GM04504 (cell line): ENCODE measurements around the gene CCN2.

Experiments
- DNase-seq: peaks from one replicate; pipeline ENCODE4 v3.0.0-alpha.2; 2012; ENCODE audit warnings: low read depth

CCN2 gene, protein sequence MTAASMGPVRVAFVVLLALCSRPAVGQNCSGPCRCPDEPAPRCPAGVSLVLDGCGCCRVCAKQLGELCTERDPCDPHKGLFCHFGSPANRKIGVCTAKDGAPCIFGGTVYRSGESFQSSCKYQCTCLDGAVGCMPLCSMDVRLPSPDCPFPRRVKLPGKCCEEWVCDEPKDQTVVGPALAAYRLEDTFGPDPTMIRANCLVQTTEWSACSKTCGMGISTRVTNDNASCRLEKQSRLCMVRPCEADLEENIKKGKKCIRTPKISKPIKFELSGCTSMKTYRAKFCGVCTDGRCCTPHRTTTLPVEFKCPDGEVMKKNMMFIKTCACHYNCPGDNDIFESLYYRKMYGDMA

DNA sequence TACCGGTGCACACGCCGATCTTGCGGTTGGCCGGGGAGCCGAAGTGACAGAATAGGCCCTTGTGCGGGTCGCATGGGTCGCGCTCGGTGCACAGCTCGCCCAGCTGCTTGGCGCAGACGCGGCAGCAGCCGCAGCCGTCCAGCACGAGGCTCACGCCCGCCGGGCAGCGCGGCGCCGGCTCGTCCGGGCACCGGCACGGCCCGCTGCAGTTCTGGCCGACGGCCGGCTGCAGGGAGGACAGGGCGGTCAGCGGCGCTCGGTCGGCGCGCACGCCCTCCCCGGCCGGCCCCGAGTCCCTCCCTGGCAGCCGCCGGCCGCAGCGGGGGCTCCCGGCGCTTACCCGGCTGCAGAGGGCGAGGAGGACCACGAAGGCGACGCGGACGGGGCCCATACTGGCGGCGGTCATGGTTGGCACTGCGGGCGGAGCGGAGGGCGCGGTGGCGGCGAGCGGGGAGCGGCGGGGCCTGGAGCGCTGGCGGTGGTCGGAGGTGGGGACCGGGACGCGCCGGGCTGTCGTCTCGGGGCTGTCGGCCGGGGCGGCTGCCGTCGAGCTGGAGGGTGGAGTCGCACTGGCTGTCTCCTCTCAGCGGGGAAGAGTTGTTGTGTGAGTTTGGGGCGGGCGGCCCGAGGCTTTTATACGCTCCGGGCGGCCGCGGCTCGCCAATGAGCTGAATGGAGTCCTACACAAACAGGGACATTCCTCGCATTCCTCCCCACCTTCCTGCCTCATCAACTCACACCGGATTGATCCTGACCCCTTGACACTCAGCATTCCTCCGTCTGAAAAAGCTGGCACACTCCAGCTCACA lies at the start of gene CCN2:
TSS of gene CCN2 (minus strand) at position 606 of the 809 bp plus-strand sequence. CDS start at position 406, 200 bp downstream.
- peak; percentile 98 for DNase-seq

DNA sequence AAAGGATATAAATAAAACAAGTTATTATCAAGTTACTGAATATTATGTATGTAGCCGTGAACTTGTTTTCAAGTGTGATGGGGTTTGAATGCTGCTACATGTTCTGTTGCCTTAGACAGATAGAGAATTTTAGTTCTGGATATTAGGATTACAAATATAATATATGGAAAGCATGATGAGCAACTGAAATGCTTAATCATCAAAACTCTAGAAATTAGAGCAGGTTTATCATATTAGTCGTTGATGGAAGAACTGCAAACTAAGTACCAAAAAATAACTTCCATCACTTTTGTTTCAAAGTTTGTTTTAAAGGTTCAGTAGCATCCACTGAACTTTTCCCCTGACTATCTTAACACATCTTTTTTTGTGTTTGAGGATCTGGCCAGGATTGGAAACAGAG lies 49.1 kb upstream of the CCN2 start:
- no peak for DNase-seq

DNA sequence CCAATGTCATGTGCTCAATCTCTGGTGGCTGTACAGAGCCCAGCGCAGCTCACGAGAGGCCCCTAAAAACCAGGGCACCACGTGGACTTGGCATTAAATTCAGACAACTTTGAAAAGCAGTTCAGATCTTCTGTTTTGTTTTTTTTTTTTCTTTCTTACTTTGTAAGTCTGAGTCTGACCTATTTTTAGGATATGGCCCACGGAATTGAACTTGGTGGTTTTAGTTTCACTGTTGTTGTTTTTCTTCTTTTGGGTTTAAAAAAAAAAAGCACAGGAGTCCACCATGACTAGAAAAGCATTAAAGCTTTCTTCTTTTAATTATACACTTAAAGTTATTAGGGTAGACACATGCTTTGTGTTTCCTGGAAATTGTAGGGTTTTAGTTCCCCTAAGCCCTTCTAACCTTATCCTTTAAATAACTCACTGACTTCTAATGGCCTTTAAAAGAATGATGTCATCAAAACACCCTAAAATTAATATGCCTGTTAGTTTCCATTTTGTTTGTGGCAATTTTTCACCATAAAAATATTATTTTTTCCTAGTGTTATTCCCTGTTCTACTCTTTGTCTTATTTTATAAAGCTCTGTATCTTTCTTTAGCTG lies 48.5 kb upstream of the CCN2 start:
- no peak for DNase-seq

DNA sequence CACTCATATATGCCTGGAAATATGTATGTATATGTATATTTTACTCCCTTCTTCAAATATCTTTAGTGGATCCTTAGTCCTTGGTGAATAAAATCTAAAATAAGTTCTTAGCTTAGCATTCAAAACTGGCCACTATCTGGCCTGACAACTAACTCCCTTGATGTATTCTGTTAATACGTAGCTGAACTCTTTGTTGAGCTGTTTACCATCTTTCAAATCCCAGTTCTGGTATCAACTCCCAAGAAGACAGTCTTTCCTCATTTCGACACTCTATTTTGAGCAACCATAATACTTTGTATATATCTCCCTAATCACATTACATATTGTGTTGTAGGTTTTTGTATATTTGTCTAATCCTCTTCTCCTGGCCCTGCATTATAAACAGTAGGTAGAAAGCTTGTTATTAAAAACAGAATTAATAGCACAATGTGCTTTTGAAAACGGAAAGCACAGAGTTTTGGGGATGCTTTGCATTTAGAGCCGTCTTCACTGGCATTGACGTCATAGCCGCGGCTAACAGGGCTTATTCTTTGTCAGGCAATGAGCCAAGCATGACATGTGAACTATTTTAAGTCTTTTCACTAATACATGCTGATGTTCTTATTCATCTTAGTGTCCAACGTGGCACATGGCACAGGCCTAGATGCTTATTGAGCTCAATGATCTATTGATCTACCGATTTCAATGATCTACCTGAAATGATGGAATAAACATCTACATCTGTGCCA lies 47.2 kb upstream of the CCN2 start:
- no peak for DNase-seq

DNA sequence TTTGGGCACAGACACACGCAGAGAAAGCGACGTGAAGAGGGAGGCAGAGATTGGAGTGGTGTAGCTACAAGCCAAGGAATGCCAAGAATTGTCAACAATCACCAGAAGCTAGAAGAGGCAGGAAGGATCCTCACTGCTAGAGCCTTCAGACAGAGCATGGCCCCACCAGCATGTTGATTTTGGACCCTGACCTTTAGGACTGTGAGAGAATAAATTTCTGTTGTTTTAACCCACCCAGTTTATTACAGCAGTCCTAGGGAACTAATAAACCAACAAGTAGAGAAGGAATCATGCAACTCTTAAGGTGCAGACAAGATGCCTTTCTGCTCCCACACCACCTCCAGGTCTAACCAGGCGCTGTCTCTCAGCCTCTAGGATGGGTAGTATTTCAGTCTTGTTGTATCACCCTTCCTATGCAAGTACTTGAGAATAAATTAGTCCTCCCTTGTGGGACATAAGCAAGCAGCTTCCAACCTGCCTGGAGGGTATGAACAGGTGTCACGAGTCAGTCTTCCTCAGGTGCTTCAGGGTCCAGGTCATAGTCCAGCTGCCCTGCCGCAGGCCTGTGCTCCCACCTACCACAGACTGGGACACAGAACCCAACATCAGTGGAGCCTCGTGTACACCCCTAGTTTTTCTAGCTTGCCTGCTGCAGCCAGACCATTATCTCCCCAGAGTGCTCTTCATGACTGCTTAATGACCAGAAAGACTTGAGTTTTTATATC lies 46.4 kb upstream of the CCN2 start:
- no peak for DNase-seq

DNA sequence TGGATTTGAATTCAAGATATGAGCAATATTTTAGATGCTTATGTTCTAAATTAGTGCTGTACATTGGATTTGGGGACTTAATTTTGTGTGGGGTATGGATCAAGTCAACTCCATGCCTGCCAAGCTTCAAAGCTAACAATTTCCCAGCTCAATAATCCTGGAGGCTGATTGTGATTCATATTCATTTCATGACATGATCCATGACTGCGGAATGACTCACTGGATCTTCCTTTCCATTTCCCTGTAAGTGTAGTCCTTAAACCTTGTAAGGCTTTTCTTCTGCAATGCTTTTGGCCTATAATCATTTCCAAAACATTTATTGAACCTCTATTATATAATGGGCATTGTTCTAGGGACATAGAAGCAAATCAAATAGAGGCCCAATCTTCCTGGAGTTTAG lies 44.7 kb upstream of the CCN2 start:
- DNase-seq, result peak; percentile 69

DNA sequence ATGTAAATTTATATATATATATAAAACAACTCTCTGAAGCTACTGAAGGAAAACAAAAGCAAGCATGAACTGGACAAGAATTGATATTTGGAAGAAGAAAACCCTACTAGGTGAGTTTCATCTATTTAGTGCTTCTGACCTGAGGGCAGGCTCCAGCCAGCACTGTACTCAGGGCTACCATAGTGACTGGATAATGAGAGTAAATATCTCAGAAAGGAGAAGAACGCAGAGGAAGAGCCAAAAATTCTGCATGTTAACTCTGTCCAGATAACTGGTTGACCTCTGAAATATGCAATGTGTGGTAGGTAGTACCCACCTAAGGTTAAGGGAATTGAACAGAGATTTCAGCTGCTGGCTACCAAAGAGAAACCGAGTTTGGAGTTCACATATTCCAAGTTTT lies 41.4 kb upstream of the CCN2 start:
- DNase-seq, result no peak

DNA sequence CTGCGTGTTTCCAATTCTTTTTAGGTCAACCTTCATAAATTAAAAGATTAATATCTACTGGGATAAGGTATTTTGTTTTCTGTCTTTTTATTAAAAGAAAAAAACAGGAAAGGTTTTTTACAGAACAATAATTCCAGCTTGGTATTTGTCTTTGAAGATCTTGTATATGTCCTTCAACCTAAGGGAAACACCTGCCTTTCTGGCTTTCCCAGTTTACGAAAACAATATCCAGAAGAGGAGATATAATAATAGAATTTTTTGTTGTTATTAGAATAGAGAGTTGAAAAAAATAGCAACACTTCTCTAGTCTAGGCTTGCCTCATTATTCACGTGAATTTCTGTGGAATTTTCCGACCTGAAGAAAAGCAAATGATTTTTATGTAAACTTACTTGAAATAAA lies 37.9 kb upstream of the CCN2 start:
- no peak for DNase-seq

DNA sequence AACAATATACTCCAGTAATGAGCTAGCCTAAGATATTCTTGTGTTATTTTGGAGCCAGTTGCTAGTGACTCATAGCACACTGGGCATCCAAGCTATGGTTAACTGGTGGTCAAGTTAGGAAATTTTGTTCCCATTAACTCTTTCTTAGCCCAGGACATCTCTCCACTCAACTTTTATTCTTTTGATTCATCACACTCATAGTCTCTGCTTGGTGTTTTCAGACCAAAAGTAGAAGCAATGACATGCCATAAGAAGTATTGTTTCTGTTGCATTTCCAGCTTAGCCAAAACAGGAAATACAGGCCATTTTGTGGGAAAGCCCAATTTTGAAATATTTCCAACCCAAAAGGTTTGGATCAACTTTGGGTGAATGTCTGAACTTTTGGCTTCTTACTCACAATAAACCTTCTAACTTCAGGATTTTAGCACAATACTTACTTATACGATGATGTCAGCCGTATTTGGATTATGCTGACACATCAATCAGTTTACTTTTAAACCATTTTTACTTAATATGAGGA lies 31.6 kb upstream of the CCN2 start:
- DNase-seq, result peak; percentile 75

DNA sequence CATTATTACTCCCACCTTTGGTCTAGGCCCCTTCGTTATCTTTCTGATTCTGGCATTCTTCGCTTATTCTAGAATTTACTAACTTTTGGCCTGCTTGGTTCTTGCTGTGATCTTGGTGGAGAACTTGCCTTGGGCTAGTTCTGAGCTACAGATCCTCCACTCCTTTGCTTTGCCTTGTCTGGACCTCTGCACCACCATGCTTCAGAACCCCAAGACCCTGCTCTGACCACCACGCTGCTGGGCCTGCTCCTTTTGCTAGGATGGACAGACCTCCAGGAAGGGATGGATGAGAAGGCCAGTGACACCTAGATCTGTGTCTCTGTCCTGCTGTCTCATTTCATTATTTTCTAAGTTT lies 30.4 kb upstream of the CCN2 start:
- DNase-seq, result no peak

DNA sequence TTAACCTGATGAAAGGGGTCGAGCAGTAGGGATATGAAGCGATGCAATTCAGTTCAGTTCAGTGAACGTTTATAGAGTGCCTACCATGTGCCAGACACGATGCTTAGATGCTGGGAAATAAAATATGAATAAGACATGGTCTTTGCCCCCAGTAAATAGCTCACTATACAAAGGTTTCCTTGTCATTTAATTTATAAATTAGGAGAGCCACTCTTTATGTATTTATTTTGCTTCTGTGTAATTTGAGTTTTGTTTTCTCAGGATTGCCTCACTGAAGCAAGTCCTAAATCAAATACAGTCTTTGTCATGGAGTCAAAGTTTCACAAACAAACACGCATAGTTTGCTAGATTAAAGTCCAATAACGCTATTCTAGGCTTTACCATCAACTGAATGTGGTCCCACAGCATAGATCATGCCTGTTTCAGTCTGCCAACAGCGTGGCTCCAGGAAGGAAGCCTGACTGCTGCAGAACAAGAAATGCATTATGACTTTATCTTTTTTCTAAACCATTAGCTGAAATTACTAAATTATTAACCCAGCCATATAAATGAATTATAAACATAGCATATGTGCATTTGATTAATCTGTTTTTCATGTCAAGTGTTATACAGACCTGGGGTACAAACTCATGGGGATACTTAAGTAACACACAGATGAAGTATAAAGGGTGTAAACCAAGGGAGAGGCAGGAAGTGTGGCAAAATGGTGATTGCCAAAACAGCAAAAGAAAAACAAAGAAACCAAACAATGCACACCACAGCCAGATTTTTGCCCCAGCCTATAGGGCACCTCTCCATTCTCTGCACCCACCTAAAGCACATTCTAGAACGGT lies 29.8 kb upstream of the CCN2 start:
- no peak for DNase-seq

DNA sequence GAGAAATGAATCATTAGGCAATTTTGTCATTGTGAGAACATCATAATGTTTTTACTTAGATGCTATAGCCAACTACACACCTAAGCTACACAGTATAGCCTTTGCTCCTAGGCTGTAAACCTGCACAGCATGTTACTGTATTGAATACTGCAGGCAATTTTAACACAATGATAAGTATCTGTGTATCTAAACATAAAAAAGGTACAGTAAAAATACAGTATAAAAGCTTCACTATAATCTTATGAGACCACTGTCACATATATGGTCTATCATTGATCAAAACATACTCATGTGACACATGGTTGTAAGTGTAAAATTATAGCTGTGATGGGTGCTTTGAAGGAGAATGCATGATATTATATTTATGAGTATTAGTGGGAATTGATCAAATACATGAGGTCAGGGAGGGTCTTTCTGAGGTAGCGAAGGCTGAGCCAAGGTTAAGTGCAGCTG lies 29.2 kb upstream of the CCN2 start:
- DNase-seq, result no peak

DNA sequence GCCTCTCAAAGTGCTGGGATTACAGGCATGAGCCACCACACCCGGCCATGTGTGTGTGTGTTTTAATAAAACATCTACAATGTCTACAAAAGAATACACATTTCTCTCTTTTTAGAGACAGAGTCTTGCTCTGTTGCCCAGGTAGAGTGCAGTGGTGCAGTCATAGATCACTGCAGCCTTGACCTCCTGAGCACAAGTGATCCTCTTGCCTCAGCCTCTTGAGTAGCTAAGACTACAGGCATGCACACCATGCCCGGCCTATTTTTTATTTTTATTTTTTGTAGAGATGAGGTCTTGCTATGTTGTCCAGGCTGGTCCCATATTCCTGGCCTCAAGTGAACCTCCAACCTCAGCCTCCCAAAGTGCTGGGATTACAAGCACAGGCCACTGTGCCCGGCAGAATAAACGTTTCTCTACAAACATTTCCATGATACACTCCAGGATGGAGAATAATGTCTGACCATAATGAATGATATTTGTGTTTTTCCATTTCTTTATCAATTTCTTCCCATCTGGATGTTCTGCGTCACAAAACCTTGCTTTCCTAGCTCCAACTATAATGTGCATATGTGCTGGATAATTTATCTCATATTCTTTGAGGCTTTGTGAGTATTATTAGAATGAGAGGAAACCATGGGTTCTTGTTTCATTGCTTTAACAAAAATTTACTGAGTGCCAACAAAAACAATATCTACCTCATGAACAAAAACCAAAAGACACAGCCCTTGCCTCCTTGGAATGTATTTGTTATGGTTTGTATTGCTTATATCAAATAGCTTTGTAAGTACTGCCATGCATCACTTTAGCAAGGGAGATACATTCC lies 28.6 kb upstream of the CCN2 start:
- DNase-seq, result peak; percentile 56

DNA sequence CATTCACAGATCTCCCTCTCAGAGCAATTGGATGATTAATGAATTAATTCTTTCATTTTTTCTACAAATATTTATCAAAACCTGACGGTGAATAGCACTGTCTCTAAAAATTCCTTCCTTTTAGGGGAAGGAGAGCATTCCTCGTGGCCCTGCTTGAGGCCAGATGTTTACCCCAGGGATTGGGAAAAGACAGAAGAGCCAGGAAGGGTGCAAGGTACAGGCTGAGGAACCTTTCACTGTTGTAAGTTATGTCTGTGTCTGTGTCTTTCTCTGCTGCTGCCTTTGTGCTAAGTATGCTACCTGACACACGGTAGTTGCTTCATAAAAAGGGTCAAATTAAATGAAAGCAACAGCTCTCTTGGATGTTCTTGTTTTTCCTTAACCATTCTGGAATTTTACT lies 27.4 kb upstream of the CCN2 start:
- no peak for DNase-seq

DNA sequence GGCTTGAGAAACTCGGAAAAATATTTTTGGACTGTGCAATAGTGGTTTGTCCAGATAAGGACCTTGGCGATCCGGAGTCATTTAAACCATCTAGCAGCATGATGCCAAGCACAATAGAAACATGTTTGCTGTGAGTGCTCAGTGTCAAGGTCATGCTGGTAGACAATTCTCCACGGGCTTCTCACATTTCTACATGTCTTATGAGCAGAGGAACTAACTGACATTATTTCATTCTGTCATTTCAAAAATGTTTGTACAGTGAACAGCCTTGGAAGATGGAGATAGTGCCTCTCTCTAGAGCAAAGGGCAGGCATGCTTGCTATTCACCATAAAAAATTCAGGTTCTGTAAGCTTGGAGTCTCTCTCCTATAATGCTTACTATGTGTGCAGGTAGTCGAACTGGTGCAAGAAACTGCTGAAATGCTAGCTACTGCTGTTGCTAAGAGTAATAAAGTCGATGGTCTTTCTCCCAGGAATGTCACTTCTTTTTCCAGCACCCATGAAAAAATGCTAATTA lies 25.4 kb upstream of the CCN2 start:
- DNase-seq, result no peak

DNA sequence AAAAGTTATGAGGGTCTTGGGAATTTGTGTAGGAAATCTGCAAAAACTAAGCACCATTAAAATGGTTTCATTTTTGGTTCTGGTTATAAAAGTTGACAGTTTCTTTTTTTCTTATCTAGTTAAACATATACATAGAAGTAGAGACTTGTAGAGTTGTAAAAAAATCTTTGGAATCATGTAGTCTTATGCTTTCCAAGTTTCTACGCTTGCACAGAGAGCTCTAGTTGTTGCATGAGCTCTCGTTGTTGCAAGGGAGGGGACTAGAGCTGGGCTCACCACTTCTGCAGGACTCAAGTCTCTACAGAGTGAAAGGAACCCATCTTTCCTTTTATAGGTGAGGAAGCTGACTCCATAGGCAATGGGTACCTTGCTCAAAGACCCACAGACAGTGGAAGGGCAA lies 21.6 kb upstream of the CCN2 start:
- DNase-seq, result no peak

DNA sequence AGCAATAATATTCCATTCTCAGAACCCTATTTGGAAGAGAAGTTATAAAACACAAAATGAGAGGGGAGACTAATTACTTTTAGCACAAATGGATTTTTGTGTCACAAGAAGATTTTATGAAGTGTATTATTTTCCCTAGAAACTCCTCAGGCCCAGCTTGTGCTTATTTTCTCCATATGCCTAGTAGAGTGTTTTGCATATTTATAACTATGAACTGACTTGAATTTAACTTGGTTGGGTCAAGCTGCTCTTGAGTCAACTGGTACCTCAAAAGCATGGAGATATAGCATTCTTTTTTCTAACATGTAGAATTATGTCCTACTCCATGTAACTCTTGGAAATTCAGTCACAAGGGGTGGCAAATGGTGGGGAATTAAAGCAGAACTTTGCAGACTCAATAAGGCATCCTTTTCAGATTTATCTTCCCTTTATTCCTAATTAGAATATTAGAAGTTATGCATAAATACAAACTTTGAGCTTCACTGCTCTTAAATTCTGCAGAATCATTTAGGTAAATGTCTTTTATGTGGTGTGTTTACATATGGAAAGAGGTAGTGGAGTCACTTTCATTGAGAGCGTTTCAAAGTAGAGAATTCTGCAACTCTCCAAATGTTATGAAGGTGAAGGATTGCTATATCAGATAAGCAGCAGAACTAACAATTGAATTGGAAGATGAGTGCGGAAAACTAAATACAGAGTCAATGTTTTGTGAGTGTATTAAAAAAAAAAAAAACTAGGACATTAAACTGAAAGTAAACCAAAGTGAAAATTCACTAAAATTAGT lies 19.1 kb upstream of the CCN2 start:
- no peak for DNase-seq

DNA sequence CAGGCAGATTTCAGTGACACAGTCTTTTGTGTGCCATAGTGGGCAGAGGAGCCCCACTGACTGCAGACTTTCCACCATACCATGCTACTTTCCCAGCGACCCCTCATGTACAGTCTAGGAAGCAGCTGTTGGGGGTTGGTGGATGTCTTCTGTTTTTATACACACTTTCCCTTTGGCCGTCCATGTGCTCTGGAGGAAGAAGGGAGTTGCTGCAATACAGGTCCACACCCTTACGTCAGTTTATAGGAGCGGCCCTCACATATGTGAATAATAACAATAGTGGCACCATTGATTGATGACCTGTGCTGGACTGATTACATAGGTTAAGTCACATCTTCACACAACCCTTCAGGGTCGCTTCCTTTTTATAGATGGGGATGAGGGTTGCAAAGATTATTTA lies 17.5 kb upstream of the CCN2 start:
- DNase-seq, result no peak

DNA sequence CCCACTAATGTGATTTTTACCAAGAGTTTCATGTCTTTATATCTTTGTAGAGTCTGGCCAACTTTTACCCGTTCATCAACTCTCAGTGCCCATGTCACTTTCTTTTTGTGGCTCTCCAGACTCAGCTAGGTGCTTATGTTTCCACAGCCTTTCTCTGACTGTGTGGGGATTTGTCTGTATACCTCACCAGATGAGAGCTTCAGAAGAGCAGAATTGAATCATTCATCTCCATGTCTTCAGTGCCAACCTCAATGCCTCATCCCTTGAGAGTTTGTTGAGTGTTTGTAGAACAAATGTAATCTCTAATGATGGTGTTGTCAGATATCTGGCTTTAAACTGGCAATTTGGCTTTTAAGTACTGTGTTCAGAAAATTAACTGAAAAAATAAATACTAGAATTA lies 16.8 kb upstream of the CCN2 start:
- DNase-seq, result no peak
